Stimulated activated CD4-positive, alpha-beta T cell treated with anti-CD3 and anti-CD28 coated beads, Interleukin-1b, Interleukin-23, amount 100 ng/mL, for 1 hour (primary cell): ENCODE measurements around the gene LUZP2.

Experiments
- DNase-seq, 2 donors: peaks; one replicate each; pipeline ENCODE4 v3.0.0-alpha.2; 2020; ENCODE audit warnings: low read depth in 2 of 2

LUZP2 gene

GRCh38 chr11:25119416-25119815, 622.6 kb downstream of the LUZP2 start:
- no peak for DNase-seq
